Progenitor cell of endocrine pancreas (in vitro differentiated cells): ENCODE measurements around the gene IQCC. TPM values are rescaled to one million over a fixed set of nuclear protein-coding genes. Genes with fewer than 3 reads are reported as not detected.
"Not testable (repeated sequence)": the region's sequence is repeated elsewhere in the genome, so short reads cannot be mapped to it uniquely, and the experiment has no call there.

Experiments used
- DNase-seq: peaks from one replicate; pipeline ENCODE4 v3.0.0; 2021; ENCODE audit warnings: low spot score; ENCODE audit not compliant: unreplicated experiment
- H3K27ac Mint-ChIP-seq: 2 replicates; pipeline ENCODE4 v1.8.0; 2021; ENCODE audit warnings: mild to moderate bottlenecking, moderate library complexity, mixed read lengths
- H3K27me3 Mint-ChIP-seq: 2 replicates; pipeline ENCODE4 v1.8.0; 2021; ENCODE audit warnings: mixed read lengths
- H3K36me3 Mint-ChIP-seq: 2 replicates; pipeline ENCODE4 v1.8.0; 2022; ENCODE audit warnings: mixed read lengths; ENCODE audit not compliant: insufficient read depth
- H3K4me1 Mint-ChIP-seq: 2 replicates; pipeline ENCODE4 v1.8.0; 2021; ENCODE audit warnings: low read depth, mixed read lengths
- H3K4me3 Mint-ChIP-seq: 2 replicates; pipeline ENCODE4 v1.8.0; 2021; ENCODE audit warnings: low read depth, mild to moderate bottlenecking, moderate library complexity, mixed read lengths
- H3K9me3 Mint-ChIP-seq: 2 replicates; pipeline ENCODE4 v1.8.0; 2021; ENCODE audit warnings: low read depth, mixed read lengths
- long read RNA-seq: library from polyadenylated mRNA; unstranded; transcript quantifications from one replicate; pipeline ENCODE4 v2.0.0, GENCODE V29; 2020
- total RNA-seq: library from RNA; stranded (reverse); gene quantifications from 2 replicates; pipeline ENCODE4 v1.2.1, GENCODE V29; 2021
- TF ChIP-seq, protein P1 (sequence below): fragments of 200-600 bp; sonication (generic); IDR thresholded peaks from one replicate; pipeline ENCODE4 v1.5.0; 2021; ENCODE audit warnings: antibody characterized with exemption, mild to moderate bottlenecking; ENCODE audit not compliant: unreplicated experiment

The IQCC gene
- total RNA-seq, result 5.1 and 5.6 TPM in 2 replicates
- long read RNA-seq, transcript IQCC-203 (4 exons, 2,089 nt), result minor isoform, 5 of 25 reads
- long read RNA-seq, transcript IQCC-201 (5 exons, 2,027 nt), result major isoform, 13 of 25 reads
- long read RNA-seq, partial matches to known transcripts, result 2 of 25 reads
- long read RNA-seq, other reads (novel, unspliced or antisense), result 5 of 25 reads

DNA sequence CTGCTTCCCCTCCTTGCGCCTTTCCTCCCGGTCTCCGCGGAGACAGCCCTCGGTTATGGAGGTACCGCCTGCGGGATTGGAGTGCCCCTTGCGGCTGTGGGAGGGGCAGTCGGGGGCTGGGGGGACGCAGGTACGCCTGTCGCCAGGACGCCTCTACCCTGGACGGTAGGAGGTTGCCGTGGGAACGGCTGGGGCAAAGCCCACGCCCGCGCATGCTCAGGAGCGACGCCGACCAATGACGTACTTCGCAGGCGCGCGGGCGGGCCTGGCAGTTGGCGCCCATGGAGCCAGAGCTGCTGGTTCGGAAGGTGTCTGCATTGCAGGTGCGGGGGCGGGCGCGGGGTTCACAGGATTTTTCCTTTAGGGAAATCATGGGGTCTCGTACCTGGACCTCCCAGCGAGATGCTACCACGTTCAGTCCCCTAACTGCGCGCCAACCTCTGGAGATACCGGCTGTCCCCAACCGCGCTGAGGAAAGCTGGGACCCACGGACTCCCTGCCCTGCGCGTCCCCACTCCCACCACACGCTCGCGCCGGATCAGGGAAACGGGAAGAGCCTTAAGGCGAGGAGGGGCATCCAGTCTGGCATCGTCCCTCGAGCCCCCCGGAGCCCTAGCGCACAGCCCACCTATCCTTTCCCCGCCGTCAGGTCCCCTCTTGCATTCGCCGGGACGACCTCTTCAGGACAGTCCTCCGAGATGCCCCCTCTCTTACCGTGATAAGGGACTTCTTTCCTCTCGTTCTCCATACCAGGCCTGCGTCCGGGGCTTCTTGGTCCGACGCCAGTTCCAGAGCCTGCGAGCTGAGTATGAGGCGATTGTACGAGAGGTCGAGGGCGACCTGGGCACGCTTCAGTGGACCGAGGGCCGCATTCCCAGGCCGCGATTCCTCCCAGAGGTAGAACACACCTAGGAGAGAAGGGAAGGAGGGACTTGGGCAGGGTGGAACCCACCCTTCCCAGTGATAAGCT, at the start of gene IQCC:
Gene IQCC, plus strand, starts transcription at position 271 of the 970 bp plus-strand sequence. Its CDS starts 11 bp downstream, at position 282.
- Mint-ChIP-seq H3K4me3 (peak within 1 kb of the TSS; percentile 88), H3K4me1 (peaks cover 13% of the 10 kb centered on the region), H3K27me3 (no peaks in the 10 kb centered on the region), H3K27ac (peak within 1 kb of the TSS; percentile 94), H3K9me3 (no peaks in the 10 kb centered on the region), H3K36me3 (peaks cover 1% of the 10 kb centered on the region)
- peak; percentile 87 for DNase-seq
- TF ChIP-seq, protein P1, sequence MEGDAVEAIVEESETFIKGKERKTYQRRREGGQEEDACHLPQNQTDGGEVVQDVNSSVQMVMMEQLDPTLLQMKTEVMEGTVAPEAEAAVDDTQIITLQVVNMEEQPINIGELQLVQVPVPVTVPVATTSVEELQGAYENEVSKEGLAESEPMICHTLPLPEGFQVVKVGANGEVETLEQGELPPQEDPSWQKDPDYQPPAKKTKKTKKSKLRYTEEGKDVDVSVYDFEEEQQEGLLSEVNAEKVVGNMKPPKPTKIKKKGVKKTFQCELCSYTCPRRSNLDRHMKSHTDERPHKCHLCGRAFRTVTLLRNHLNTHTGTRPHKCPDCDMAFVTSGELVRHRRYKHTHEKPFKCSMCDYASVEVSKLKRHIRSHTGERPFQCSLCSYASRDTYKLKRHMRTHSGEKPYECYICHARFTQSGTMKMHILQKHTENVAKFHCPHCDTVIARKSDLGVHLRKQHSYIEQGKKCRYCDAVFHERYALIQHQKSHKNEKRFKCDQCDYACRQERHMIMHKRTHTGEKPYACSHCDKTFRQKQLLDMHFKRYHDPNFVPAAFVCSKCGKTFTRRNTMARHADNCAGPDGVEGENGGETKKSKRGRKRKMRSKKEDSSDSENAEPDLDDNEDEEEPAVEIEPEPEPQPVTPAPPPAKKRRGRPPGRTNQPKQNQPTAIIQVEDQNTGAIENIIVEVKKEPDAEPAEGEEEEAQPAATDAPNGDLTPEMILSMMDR, result peak; percentile 48

DNA sequence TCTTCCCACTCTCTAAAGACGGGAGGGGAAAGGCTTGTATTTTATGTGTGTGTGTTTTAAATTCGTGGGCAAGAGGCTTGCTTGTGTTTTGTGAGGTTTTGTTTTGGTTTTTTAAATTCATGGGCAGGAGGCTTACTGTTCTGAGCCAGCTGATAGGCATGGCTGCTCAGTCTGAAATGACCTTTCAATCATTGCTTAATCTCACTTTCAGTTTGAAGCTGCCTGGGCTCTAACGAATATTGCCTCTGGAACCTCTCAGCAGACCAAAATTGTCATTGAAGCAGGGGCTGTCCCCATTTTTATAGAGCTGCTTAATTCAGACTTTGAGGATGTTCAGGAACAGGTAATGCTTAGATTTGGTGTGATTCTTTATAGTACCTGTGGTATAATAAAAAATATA, 46.3 kb upstream of the IQCC start:
- Mint-ChIP-seq H3K36me3 (peaks cover 33% of the 10 kb centered on the region), H3K27ac (no peak overlapping the region), H3K9me3 (no peaks in the 10 kb centered on the region), H3K4me1 (no peaks in the 10 kb centered on the region), H3K27me3 (no peaks in the 10 kb centered on the region), H3K4me3 (no peak overlapping the region)
- TF ChIP-seq, protein P1, result no peak
- no peak for DNase-seq

DNA sequence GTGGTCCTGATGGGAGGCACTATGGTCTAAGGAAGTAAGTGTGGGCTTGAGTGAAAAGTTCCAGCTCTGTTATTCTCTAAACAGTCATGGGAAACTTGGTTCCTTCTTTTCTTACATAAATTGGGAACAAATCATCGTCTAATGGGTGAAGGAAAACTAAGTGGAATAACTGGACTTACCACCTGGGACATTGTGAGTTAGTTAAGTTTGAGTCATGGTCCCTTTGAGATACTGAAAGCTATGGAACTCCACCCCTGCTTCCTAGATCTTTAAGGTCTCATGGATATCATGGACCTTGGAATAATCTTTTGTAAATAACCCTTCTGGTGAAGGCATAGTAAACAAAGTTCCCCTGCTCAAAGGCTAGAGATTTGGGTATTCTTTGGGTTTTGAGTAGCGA, 42.1 kb upstream of the IQCC start:
- H3K4me3 Mint-ChIP-seq, result no peak overlapping the region
- H3K27ac Mint-ChIP-seq, result no peak overlapping the region
- TF ChIP-seq, protein P1, result no peak
- H3K27me3 Mint-ChIP-seq, result no peaks in the 10 kb centered on the region
- peaks cover 31% of the 10 kb centered on the region for H3K36me3 Mint-ChIP-seq
- DNase-seq, result no peak
- no peaks in the 10 kb centered on the region for H3K4me1 Mint-ChIP-seq
- no peaks in the 10 kb centered on the region for H3K9me3 Mint-ChIP-seq

DNA sequence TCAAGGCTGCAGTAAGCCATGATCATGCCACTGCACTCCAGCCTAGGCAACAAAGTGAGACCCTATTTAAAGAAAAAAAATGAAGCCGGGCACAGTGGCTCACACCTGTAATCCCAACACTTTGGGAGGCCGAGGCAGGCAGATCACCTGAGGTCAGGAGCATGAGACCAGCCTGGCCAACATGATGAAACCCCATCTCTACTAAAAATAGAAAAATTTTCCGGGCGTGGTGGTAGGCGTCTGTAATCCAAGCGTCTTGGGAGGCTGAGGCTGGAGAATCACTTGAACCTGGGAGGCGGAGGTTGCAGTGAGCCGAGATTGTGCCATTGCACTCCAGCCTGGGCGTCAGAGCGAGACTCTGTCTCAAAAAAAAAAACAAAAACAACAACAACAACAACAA, 39.8 kb upstream of the IQCC start:
- H3K27ac Mint-ChIP-seq, H3K27me3 Mint-ChIP-seq, H3K4me1 Mint-ChIP-seq, DNase-seq, H3K4me3 Mint-ChIP-seq, H3K9me3 Mint-ChIP-seq: not testable (repeated sequence)
- H3K36me3 Mint-ChIP-seq, result peaks cover 30% of the 10 kb centered on the region

DNA sequence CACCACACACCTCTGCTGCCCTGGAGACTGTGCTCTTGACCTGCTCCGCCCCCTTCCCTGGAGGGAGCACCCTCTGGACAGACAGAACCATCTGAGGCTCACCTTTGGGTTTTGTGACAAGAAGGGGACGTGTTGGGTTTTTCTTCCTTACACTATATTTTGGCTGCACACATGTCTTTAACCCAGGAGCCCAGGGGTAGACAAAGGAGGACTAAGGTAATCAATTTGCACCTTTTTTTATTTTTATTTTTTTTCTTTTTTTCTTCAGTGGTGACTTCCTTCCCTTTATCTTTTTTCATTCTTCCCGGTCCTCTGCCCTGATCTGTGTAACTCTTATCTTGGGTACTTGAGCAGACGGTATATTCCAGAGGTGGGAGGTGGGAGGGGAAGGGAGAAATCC, 34.5 kb upstream of the IQCC start:
- Mint-ChIP-seq H3K9me3 (no peaks in the 10 kb centered on the region), H3K4me3 (no peak overlapping the region)

More for the DNA sequence above, 34.5 kb upstream of the IQCC start:
- DNase-seq, result no peak
- no peaks in the 10 kb centered on the region for H3K27me3 Mint-ChIP-seq
- peak overlapping the region; percentile 56 for H3K27ac Mint-ChIP-seq
- peaks cover 18% of the 10 kb centered on the region for H3K36me3 Mint-ChIP-seq
- TF ChIP-seq, protein P1, result no peak
- no peaks in the 10 kb centered on the region for H3K4me1 Mint-ChIP-seq
